ENCODE data around the gene MDM4.

Gene MDM4

GRCh38 chr1:204581759-204582158 is 65.6 kb downstream of the MDM4 start:
- DNase-seq = no peak

GRCh38 chr1:204583909-204584632 is 67.9 kb downstream of the MDM4 start:
- no peak for DNase-seq

- DNase-seq = no peak
Observed at GRCh38 chr1:204584699-204585372, 68.6 kb downstream of the MDM4 start.

GRCh38 chr1:204587621-204588020 is 71.4 kb downstream of the MDM4 start:
- no peak for DNase-seq

GRCh38 chr1:204588826-204589225 is 72.6 kb downstream of the MDM4 start:
- no peak for DNase-seq

- no peak for DNase-seq
Observed at GRCh38 chr1:204589409-204590038, 73.3 kb downstream of the MDM4 start.

GRCh38 chr1:204591473-204592090 is 75.4 kb downstream of the MDM4 start:
- no peak for DNase-seq

GRCh38 chr1:204592246-204592948 is 76.2 kb downstream of the MDM4 start:
- DNase-seq = no peak

- no peak for DNase-seq
Observed at GRCh38 chr1:204598319-204598969, 82.2 kb downstream of the MDM4 start.

GRCh38 chr1:204599098-204599497 is 82.9 kb downstream of the MDM4 start:
- DNase-seq = no peak

- no peak for DNase-seq
Observed at GRCh38 chr1:204599596-204599995, 83.4 kb downstream of the MDM4 start.

GRCh38 chr1:204600203-204600602 is 84.0 kb downstream of the MDM4 start:
- DNase-seq = no peak

GRCh38 chr1:204600968-204601367 is 84.8 kb downstream of the MDM4 start:
- DNase-seq = no peak

- no peak for DNase-seq
Observed at GRCh38 chr1:204602111-204602579, 85.9 kb downstream of the MDM4 start.

GRCh38 chr1:204602871-204603542 is 86.8 kb downstream of the MDM4 start:
- no peak for DNase-seq

- no peak for DNase-seq
Observed at GRCh38 chr1:204605791-204606190, 89.6 kb downstream of the MDM4 start.
